CD4-positive, alpha-beta T cell treated with Interleukin-21 for 1 hour (primary cell): ENCODE results near the gene ZNF830.
A peak's percentile ranks its signal among the peaks of the same experiment; 100 is the strongest.
"Not testable (repeated sequence)": the region's sequence is repeated elsewhere in the genome, so short reads cannot be mapped to it uniquely, and the experiment has no call there.

Experiments
- DNase-seq: peaks from one replicate; pipeline ENCODE4 v3.0.0-alpha.2; 2020

Gene ZNF830

DNA sequence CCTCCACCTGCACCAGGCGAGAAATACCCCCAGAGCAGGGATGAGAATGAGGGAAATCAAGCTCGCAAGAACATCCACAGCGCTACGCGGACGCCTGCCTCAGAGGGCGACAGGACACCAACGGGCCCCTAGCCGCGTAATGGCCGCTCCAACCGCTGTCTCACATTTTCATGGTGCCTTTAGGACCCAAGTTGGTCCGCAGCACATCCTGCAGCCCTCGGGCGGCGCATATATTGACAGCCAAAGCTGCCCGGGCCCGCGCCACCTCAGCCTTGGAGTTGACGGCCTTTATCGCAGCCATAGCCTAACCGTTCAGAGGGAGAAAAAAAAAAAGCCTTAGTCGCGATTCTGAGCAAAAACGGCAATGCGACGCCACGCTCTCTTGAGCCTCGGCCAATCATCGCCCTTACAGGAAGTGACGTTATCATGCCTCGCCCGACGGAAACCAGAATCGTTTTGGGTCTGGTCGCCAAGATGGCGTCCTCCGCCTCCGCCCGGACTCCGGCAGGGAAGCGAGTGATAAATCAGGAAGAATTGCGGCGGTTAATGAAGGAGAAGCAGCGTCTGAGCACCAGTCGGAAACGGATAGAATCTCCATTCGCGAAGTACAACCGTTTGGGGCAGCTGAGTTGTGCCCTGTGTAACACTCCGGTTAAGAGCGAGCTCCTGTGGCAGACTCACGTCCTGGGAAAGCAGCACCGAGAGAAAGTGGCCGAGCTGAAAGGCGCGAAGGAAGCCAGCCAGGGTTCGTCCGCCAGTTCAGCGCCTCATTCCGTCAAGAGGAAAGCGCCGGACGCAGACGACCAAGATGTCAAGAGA, at the start of gene ZNF830, which contains the start of gene CCT6B:
ZNF830 (plus strand) TSS at position 448 of the 819 bp plus-strand sequence; CDS start at position 475, 27 bp downstream.
CCT6B (minus strand) TSS at position 368 of the 819 bp plus-strand sequence; CDS start at position 301, 67 bp downstream.
- DNase-seq: peak; percentile 94

DNA sequence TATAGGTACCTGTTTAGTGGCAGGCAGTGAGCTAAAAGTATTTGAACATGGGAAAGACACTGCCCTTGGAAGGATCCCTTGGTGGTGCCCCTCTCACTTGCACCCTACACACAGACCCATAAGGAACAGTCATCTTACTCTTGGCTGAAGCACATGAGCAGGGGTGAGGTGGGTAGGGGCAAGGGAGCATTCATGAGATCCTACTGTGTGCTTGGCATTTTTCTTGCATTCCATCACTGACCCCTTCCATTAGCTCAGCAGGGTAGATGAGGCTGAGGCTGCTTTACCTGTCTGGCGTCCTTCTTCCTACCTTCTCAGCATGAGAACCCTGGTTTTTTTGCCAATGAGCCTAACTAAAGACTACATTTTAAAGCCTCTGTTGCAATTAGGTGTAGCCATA, 48.3 kb upstream of the ZNF830 start:
- DNase-seq: no peak

GRCh38 chr17:34916120-34916519, 45.2 kb upstream of the ZNF830 start:
- no peak for DNase-seq

- DNase-seq: no peak
Observed at GRCh38 chr17:34917381-34917780, 44.0 kb upstream of the ZNF830 start.

DNA sequence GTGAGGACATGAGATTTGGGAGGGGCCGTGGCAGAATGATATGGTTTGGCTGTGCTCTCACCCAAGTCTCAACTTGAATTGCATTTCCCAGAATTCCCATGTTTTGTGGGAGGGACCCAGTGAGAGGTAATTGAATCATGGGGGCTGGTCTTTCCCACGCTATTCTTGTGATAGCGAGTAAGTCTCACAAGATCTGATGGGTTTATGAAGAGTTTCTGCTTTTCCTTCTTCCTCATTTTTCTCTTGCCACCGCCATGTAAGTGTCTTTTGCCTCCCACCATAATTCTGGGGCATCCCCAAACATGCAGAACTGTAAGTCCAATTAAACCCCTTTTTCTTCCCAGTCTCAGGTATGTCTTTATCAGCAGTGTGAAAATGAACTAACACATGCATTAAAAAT, 40.7 kb upstream of the ZNF830 start:
- no peak for DNase-seq

DNA sequence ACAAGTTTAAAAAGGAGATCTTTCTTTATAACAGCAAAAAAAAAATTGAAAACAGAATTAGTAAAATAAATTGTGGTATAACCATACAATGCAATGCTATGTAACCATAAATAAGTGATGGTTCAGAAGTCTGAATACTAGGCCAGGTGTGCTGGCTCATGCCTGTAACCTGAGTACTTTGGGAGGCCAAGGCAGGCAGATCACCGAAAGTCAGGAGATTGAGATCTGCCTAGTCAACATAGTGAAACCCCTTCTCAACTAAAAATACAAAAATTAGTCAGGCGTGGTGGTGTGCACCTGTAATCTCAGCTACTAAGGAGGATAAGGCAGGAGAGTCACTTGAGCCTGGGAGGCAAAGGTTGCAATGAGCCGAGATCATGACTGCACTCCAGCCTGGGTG, 34.7 kb upstream of the ZNF830 start:
- no peak for DNase-seq

GRCh38 chr17:34930283-34930682, 31.1 kb upstream of the ZNF830 start:
- no peak for DNase-seq

GRCh38 chr17:34950780-34951179, 10.6 kb upstream of the ZNF830 start:
- not testable (repeated sequence) for DNase-seq

DNA sequence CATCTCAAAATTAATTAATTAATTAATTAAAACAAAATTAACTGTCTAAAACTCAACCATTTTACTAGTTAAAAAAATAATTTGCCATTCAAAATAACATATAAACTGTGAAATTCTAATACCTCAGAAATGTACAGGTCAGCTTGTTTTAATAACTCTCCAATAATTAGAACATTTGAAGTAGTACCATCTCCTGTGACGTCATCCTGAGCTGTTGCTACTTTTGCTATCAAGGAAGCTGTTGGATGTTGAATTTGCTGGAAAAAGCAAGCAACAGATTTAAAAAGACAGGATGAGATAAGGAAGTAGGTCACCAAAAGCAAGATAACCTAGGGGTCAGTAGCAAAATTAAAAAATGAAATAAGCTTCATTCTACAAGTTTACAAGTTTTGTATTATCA, 2.9 kb upstream of the ZNF830 start:
- no peak for DNase-seq

DNA sequence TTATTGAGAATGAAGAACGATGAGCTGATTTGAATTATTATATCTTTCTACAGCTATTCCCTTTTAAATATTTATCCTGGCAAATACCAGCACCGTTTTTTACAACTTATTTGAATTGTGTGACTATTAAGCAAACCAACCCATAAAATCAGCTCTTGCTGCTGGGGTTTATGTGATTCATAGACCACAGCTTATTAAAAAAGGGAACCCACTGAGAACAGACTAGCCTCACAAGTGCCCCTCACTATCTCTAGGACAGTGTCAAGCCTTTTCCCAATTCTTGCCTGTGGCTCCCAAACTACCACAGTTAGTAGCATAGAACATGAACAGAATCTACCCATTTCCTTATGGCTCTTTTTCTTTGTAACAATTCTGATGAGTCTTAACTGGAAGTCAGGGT, 12.8 kb downstream of the ZNF830 start:
- DNase-seq: no peak

DNA sequence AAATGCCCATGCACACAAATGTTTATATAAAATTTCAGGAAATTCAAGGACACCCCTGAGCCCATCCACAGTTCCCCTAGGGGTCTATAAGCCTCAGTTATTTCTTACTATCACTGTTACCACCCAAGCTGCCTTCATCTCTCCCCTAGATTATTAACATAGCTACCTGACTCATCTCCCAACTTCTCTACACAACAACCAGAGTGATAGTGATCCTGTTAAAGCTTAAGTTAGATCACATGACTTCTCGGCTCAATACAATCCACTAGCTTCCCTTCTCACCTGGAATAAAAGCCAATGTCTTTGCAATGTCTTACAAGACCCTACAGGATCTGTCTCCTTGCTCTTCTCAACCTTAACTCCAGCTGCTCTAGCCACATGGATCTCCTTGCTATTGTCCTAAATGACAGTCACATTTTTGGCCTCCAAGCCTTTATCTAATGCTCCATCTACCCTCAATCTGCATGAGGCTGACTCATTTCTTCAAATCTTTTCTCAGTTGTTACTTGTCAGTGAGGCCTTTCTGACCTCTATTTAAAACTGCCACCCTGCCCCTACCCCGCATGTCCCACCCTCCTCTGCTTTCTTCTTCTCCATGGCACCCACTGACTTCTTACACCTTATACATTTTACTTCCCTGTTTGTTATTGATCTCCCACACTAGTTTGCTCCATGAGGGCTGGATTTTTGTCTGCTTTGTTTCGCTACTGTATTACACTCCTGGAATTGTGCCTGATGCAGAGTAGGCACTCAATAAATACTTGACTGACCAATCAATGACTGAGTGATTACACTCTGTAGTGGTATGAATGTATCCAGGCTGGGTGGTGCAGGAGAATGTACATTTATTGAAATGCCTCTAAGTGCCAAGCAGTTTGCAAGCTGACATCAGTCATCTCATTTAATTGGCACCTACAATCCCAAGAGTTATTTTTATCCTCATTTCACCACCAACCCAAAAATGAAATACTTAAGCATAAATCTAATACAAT, 13.8 kb downstream of the ZNF830 start:
- no peak for DNase-seq

- DNase-seq: no peak
Observed at GRCh38 chr17:34979153-34979552, 17.8 kb downstream of the ZNF830 start.

DNA sequence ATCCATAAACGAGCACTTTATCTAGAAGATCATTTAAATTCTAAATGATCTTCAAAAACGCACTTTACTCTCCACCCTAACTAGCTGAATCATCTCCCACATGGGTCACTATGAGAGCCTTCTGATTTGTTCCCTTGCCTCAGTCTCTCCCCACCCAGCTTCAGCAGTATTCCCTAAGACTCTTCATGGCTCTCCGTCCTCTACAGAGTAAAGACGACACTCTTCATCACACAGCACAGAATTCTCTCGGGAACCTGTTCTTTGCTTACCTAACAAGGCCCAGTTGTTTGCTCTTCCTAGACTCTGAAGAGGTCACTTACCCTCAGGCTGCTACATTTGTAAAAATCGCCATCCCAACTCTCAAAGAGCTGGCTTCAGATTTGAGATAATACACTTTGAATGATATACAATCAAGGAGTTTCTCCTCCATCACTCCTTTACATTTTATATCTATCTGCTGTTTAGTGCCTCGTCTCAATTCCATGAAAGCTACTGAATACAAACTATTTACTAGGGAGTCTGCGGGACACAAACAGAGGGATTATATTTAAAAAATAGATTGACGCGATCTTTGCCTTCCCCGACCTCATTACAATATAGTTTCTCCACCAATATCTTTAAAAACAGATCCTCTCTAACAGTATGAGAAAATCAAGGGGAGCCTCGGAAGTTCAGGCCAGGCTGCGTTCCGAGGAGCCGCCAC, 18.5 kb downstream of the ZNF830 start:
- DNase-seq: no peak

- peak; percentile 94 for DNase-seq
Observed at GRCh38 chr17:34980353-34980680, 19.0 kb downstream of the ZNF830 start, which contains the start of gene LIG3. LIG3 (plus strand) TSS chr17:34980512; CDS start chr17:34983006, 2,494 bp downstream.

DNA sequence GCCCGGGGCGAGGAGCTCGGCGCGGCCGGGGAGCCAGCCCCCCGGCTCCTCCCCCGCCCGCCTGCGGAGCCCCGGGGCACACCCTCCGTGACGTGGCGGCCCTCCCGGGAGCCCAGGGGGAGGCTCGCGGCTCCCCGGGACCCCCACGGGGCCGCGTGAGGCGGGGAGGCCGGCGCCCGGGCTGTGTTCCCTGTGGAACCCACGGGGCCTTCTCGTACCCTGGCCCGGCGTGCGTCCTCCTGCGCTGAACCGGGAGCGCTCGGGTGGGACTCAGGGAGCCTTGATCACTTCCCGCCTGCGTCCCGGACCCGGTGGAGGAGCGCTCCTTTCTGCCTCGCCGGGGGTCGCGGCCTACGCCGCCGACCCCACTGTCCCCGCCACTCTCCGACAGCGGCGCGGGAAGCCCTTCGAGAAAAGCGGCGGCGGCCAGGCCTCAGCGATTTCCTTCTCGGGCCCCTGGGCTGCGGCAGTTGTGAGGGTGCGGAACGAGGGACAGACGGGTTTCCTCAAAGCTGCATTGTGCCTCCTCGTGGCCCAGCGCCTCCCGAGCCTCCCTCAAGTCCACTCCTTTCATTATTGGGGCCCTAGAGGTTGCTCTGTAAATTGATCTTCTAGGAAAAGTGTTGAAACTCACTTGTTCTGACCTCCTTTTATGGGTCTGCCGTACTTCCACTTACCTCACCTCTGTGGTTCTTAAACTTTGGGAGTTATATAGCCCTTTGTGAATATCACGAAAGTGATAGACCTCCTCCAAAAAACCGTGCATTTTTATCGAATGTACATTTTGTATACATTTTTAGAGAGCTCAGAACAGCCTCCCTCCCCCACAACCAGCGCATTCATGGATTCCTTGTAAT, 19.6 kb downstream of the ZNF830 start:
- DNase-seq: peak; percentile 80

GRCh38 chr17:34981538-34982241, 20.4 kb downstream of the ZNF830 start:
- peak; percentile 9 for DNase-seq

- no peak for DNase-seq
Observed at GRCh38 chr17:34987232-34987631, 25.9 kb downstream of the ZNF830 start.

- no peak for DNase-seq
Observed at GRCh38 chr17:34988644-34989043, 27.3 kb downstream of the ZNF830 start.

DNA sequence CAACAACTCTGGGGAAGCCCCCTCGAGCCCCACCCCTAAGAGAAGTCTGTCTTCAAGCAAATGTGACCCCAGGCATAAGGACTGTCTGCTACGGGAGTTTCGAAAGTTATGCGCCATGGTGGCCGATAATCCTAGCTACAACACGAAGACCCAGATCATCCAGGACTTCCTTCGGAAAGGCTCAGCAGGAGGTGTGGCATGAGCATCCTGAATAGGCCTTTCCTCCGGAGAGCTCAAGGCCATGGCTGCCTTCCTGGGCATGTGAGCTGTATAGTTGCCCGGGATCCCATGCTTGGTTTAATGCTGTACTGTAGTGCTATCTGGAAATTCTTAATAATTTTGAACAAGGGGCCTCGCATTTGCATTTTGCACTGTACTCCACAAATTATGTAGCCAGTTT, 28.1 kb downstream of the ZNF830 start:
- DNase-seq: no peak

- DNase-seq: no peak
Observed at GRCh38 chr17:34990921-34991365, 29.6 kb downstream of the ZNF830 start.

GRCh38 chr17:34991606-34992005, 30.3 kb downstream of the ZNF830 start:
- no peak for DNase-seq
